ENCODE measurements around the gene AGBL1.

GRCh38 chr15:86213888-86214287 lies 134.2 kb downstream of the AGBL1 start:
- TF ChIP-seq CTCF (conservative IDR thresholded peaks at IDR 0.05), result no peak
- TF ChIP-seq EZH2 (IDR thresholded peaks at IDR 0.05; ENCODE audit: low read depth), result no peak

Data from PC-9 (cell line).